Umbilical cord (tissue), 2 donors: ENCODE measurements around the gene CRTC3. TPM values are rescaled to one million over a fixed set of nuclear protein-coding genes. Genes with fewer than 3 reads are reported as not detected.

Experiments
- DNase-seq: peaks from one replicate; pipeline ENCODE4 v3.0.0-alpha.2; 2015; ENCODE audit warnings: low spot score
- total RNA-seq: library from RNA; depleted of rRNA; stranded (reverse); fragments of >200 nt; gene quantifications from one replicate; pipeline ENCODE4 v1.2.3, GENCODE V29; 2014; ENCODE audit warnings: low replicate concordance; ENCODE audit not compliant: insufficient read depth

CRTC3 gene
- total RNA-seq, 1 donor from 2014 or later, result 40.0 TPM

- DNase-seq, result no peak
These were observed 63.9 kb downstream of the CRTC3 start for GRCh38 chr15:90593499-90594158.

- peak; percentile 62 for DNase-seq
These were observed 64.6 kb downstream of the CRTC3 start for GRCh38 chr15:90594301-90594738.

DNA sequence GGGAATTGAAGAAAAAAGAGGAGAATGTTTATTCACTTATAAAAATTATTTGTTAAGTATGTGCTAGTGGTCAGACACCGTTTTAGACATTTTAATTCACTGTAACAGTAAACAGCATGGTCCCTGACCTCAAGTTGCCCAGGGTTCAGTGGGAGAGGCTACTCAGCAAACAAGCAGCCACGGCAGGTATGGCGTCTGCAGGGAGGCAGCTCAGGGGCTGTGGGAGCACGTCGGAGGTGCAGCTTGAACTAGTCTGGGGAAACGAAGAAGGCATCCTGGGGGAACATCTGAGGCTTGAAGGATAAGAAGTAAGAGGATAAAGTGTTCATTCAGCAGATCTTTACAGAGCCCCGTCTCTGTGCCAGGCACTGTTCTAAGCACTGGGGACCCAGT lies 66.0 kb downstream of the CRTC3 start:
- no peak for DNase-seq

GRCh38 chr15:90596943-90597342 lies 67.2 kb downstream of the CRTC3 start:
- DNase-seq, result no peak

GRCh38 chr15:90597577-90597976 lies 67.9 kb downstream of the CRTC3 start:
- no peak for DNase-seq

DNA sequence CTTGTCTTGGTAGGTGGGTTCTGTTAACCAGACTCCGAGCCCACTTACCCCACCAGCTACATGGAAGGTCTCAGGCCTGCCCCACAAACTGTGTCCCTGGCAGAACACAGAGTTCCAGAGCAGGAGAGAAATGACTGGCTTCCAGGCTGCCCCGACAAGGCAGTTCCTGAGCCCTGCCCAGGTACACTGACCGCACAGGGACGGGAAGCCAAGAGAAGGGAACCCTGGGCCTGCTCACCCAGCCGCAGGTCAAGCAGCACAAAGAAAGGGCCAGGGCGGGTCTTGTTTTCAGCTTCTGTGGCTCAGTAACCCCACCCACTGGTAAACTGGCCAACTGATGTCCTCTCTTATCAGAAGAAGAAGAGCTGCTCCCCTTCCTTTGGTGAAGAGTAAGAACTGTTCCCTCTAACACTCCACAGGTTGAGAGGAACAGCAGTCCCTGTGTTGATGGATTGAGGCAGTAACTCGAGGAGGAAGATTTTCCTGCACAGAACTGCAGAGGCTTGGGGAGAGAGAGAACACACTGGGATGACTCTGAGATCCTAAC lies 68.4 kb downstream of the CRTC3 start:
- peak; percentile 26 for DNase-seq

- no peak for DNase-seq
These were observed 69.0 kb downstream of the CRTC3 start for GRCh38 chr15:90598679-90599078.

- DNase-seq, result no peak
These were observed 69.4 kb downstream of the CRTC3 start for GRCh38 chr15:90599116-90599515.

DNA sequence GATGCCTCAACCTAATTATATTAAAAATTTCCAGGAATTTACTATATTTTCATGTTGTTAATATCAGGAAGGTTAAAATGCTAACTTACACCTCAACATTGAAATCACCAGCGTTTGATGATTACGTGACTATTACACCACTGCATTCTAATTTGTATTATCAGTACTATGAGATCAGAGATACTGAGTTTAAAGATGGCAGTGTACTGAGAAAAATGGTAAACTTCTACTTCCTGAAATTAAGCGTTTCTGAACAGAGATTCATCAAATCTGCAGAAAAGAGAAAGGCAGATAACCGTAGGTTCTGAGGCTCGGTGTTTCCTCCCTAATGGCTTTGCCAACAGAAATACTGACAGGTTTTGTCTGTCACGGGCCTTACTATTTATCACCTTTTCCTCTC lies 69.9 kb downstream of the CRTC3 start:
- no peak for DNase-seq

DNA sequence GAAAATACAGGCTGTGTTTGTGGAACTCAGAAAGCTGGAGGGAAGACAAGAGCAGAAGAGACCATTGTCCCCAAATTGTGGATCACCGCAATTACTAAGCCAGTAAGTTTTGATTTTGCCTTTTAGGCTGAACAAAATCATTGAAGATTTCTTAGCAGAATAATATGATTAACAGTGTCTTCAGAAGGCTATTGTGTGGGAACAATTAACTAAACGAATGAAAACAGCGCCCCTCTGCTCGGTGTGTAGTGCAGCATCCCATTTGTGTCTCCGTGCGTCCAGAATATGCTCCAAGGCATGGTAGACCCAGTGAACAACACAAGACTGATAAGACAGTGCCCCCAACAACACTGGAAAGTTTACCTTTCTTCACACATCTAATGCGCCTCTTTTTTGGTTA lies 71.2 kb downstream of the CRTC3 start:
- no peak for DNase-seq

GRCh38 chr15:90603893-90604292 lies 74.2 kb downstream of the CRTC3 start:
- no peak for DNase-seq

DNA sequence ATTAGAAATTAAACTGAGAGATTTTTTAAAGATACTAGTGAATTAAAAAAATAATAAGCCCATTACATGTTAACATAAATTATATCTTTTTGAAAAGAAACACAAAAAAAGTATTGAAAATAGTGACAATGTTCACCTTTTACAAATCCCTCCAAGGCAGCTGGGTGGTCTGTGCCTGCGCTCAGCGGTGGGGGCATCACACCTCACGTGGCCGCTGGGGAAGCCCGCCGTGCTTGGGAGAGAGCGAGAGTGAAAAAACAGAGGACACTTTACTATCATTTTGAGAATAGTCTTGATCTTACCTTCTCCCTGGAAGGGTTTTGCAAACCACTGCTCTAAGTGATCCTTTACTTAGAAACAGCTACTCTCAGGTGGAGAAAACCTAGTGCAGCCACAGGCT lies 76.9 kb downstream of the CRTC3 start:
- no peak for DNase-seq

GRCh38 chr15:90607361-90607760 lies 77.6 kb downstream of the CRTC3 start:
- no peak for DNase-seq

- peak; percentile 45 for DNase-seq
These were observed 79.8 kb downstream of the CRTC3 start for GRCh38 chr15:90609242-90610180.

GRCh38 chr15:90610190-90610589 lies 80.5 kb downstream of the CRTC3 start:
- peak; percentile 33 for DNase-seq

DNA sequence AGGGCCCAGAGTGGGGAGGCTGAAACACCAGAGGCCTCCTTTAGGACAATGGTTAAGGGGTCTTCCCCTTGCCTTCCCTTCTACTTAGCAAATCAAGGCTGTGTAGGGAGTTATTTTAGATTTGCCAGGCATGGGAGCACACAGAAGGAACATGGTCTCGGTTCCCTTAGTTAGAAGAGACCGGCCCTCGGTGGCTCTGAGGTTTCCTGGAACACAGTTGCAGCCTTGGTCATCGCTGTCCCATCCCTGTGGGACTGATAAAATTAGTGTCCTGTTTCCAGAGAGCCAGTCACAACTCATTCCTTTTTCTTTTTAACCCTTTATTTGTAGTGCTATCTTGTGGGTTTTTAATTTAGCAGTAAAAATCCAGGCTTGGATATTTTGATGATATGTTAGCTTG lies 81.4 kb downstream of the CRTC3 start:
- no peak for DNase-seq

- DNase-seq, result no peak
These were observed 87.4 kb downstream of the CRTC3 start for GRCh38 chr15:90617171-90617570.

DNA sequence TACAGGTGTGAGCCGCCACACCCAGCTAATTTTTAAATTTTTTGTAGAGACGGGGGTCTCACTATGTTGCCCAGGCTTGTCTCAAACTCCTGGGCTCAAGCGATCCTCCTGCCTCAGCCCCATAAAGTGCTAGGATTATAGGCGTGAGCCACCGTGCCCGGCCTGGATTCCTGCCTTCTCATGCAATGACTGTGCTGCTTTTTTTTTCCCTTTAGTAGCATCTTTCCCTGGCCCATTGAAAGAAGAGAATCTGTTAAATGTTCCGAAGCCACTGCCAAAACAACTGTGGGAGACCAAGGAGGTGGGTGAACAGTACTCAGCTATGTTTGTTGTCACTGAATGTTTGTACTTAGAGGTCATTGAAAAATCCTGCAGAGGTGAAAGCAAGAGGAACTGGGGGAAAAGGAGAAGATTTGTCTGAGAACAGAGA lies 88.0 kb downstream of the CRTC3 start:
- no peak for DNase-seq

- no peak for DNase-seq
These were observed 88.8 kb downstream of the CRTC3 start for GRCh38 chr15:90618330-90619125.

DNA sequence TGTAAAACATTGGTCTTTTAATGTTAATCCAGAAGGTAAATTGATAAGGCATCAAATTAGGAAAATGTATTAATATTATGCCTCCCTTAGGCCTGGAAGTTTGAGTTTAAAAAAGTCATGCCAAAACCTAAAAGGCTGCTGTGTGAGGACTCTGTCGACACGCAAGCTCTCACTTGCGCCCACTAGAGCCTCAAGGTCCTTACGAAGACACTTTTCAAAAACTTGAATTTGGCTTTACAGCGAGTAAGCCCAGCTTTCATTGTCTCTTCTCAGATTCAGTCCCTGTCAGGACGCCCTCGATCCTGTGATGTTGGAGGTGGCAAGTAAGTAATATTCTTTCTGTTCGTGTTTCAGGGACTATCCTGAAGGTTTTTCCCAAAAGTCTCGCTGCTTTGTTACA lies 89.7 kb downstream of the CRTC3 start:
- DNase-seq, result no peak

DNA sequence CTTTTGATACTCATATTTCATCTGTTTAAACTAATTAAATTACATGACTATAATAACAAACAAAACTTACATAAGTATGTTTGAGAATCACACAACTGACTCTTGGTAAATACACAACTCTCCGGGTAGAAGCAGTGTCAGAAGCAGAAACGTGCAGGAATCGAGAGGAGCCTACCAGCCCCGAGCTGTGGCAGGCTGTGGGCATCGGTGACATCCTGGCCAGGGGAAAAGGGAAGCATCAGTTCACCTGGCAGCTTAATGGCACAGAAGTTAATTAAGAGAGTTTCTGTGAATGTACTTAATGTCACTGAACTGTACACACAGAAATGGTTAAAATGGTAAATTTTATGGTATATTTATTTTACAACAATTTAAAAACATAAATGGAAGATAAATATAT lies 90.2 kb downstream of the CRTC3 start:
- no peak for DNase-seq
